Skeletal muscle cell (primary cell): ENCODE measurements around the gene XCR1.
"Not testable (repeated sequence)": the region's sequence is repeated elsewhere in the genome, so short reads cannot be mapped to it uniquely, and the experiment has no call there.

Experiments used
- DNase-seq: peaks from one replicate; pipeline ENCODE4 v3.0.0-alpha.2; 2010; ENCODE audit warnings: low read depth
- H3K4me3 ChIP-seq: 2 replicates; pipeline ENCODE4 v1.5.1; 2011; ENCODE audit warnings: low read depth, mild to moderate bottlenecking, control low read depth, low read length, moderate library complexity

Gene XCR1

GRCh38 chr3:46027021-46027705 is at the start of gene XCR1:
Gene XCR1, minus strand, starts transcription at chr3:46027483. Its CDS starts 5,536 bp downstream, at chr3:46021947.
- no peak within 1 kb of the TSS for H3K4me3 ChIP-seq
- no peak for DNase-seq

- no peak overlapping the region for H3K4me3 ChIP-seq
- DNase-seq, result no peak
These were observed 49.3 kb upstream of the XCR1 start for GRCh38 chr3:46076606-46077005.

GRCh38 chr3:46075816-46076215 is 48.5 kb upstream of the XCR1 start:
- DNase-seq, result no peak
- no peak overlapping the region for H3K4me3 ChIP-seq

- no peak overlapping the region for H3K4me3 ChIP-seq
- no peak for DNase-seq
These were observed 44.1 kb upstream of the XCR1 start for GRCh38 chr3:46071222-46071858.

GRCh38 chr3:46070595-46071093 is 43.4 kb upstream of the XCR1 start:
- no peak overlapping the region for H3K4me3 ChIP-seq
- no peak for DNase-seq

- H3K4me3 ChIP-seq, result no peak overlapping the region
- no peak for DNase-seq
These were observed 41.2 kb upstream of the XCR1 start for GRCh38 chr3:46068501-46068900.

GRCh38 chr3:46067401-46067800 is 40.1 kb upstream of the XCR1 start:
- DNase-seq, result no peak
- no peak overlapping the region for H3K4me3 ChIP-seq

- no peak for DNase-seq
- H3K4me3 ChIP-seq, result no peak overlapping the region
These were observed 38.5 kb upstream of the XCR1 start for GRCh38 chr3:46065750-46066256.

- DNase-seq, result no peak
These were observed 38.0 kb upstream of the XCR1 start for GRCh38 chr3:46065294-46065705.

GRCh38 chr3:46062679-46063078 is 35.4 kb upstream of the XCR1 start:
- H3K4me3 ChIP-seq, result no peak overlapping the region
- no peak for DNase-seq

More at GRCh38 chr3:46065294-46065705, 38.0 kb upstream of the XCR1 start:
- no peak overlapping the region for H3K4me3 ChIP-seq

- DNase-seq, result no peak
- no peak overlapping the region for H3K4me3 ChIP-seq
These were observed 34.6 kb upstream of the XCR1 start for GRCh38 chr3:46061887-46062286.

GRCh38 chr3:46061108-46061720 is 33.9 kb upstream of the XCR1 start:
- no peak for DNase-seq
- H3K4me3 ChIP-seq, result no peak overlapping the region

- no peak overlapping the region for H3K4me3 ChIP-seq
- DNase-seq, result no peak
These were observed 33.3 kb upstream of the XCR1 start for GRCh38 chr3:46060551-46060950.

- no peak for DNase-seq
- H3K4me3 ChIP-seq, result no peak overlapping the region
These were observed 32.1 kb upstream of the XCR1 start for GRCh38 chr3:46059432-46059831.

- DNase-seq, result no peak
- no peak overlapping the region for H3K4me3 ChIP-seq
These were observed 31.7 kb upstream of the XCR1 start for GRCh38 chr3:46058981-46059380.

- no peak overlapping the region for H3K4me3 ChIP-seq
- no peak for DNase-seq
These were observed 30.4 kb upstream of the XCR1 start for GRCh38 chr3:46057716-46058115.

GRCh38 chr3:46056686-46057085 is 29.4 kb upstream of the XCR1 start:
- no peak for DNase-seq
- H3K4me3 ChIP-seq, result no peak overlapping the region

GRCh38 chr3:46053761-46054515 is 26.7 kb upstream of the XCR1 start:
- H3K4me3 ChIP-seq, DNase-seq: not testable (repeated sequence)

- not testable (repeated sequence) for H3K4me3 ChIP-seq, DNase-seq
These were observed 26.0 kb upstream of the XCR1 start for GRCh38 chr3:46053265-46053664.

GRCh38 chr3:46052531-46052930 is 25.2 kb upstream of the XCR1 start:
- no peak overlapping the region for H3K4me3 ChIP-seq
- DNase-seq, result no peak
